OCI-LY7 (cell line): ENCODE results near the gene CLNS1A.

Experiments used
- CTCF ChIP-seq: fragments of 200-600 bp; sonication (generic); conservative IDR thresholded peaks from 2 replicates; pipeline ENCODE4 v1.5.1; 2014; ENCODE audit warnings: mild to moderate bottlenecking, antibody characterized with exemption, low read length, moderate library complexity, mixed read lengths
- EZH2phosphoT487 ChIP-seq: fragments of 200-600 bp; sonication (generic); IDR thresholded peaks from 2 replicates; pipeline ENCODE4 v1.6.1; 2018; ENCODE audit warnings: low read depth, borderline replicate concordance, mild to moderate bottlenecking, mixed run types, antibody characterized with exemption, low read length, moderate library complexity, mixed read lengths

- no peak for TF ChIP-seq CTCF
- no peak for TF ChIP-seq EZH2phosphoT487
Measured at GRCh38 chr11:77568916-77569675, 68.5 kb downstream of the CLNS1A start.
